CD4-positive, alpha-beta T cell (primary cell): ENCODE data around the gene SLC37A1. TPM values are rescaled to one million over a fixed set of nuclear protein-coding genes. Genes with fewer than 3 reads are reported as not detected.

Source experiments
- ATAC-seq: fragments of 200-7000 bp; cut with Tn5 transposase; one replicate; pipeline ENCODE4 v1.10.0; 2022; ENCODE audit warnings: mild to moderate bottlenecking; ENCODE audit not compliant: poor library complexity
- CTCF ChIA-PET: fragments of 350-600 bp; sonication (Branson Sonifier 250); formaldehyde crosslinking; loops from one replicate; lab custom pipeline; 2021; ENCODE audit warnings: antibody characterized with exemption, inconsistent platforms; lab: Charles Lee
- POLR2A ChIA-PET: fragments of 350-600 bp; sonication (Branson Sonifier 250); formaldehyde crosslinking; loops from one replicate; lab custom pipeline; 2021; ENCODE audit warnings: antibody characterized with exemption, inconsistent platforms; lab: Charles Lee
- DNase-seq, 14 experiments: peaks; one replicate each; pipeline ENCODE4 v3.0.0-alpha.2; 2013 to 2020; ENCODE audit warnings: mixed read lengths in 2 of 14
- H3K27ac ChIP-seq, 2 donors: one replicate each; pipeline versions ENCODE4 v1.5.1 to v1.7.0; 2013; ENCODE audit warnings: low read length in 2 of 2, low read depth in 1 of 2, mild to moderate bottlenecking in 1 of 2
- H3K27me3 ChIP-seq, 2 experiments: 1 replicate in 1 of 2; 2 replicates in 1 of 2; pipeline versions ENCODE4 v1.6.1 to v1.7.0; 2013; ENCODE audit warnings: low read length in 2 of 2, control low read depth in 1 of 2, mild to moderate bottlenecking in 1 of 2, moderate library complexity in 1 of 2; ENCODE audit not compliant: insufficient read depth in 2 of 2, control insufficient read depth in 1 of 2
- H3K36me3 ChIP-seq: one replicate; pipeline ENCODE4 v1.6.1; 2013; ENCODE audit warnings: low read length, control low read depth; ENCODE audit not compliant: insufficient read depth
- H3K4me1 ChIP-seq: one replicate; pipeline ENCODE4 v1.6.1; 2013; ENCODE audit warnings: low read length, control low read depth; ENCODE audit not compliant: insufficient read depth
- H3K4me3 ChIP-seq: one replicate; pipeline ENCODE4 v1.5.1; 2013; ENCODE audit warnings: mild to moderate bottlenecking, low read length, moderate library complexity
- H3K9me3 ChIP-seq, 2 experiments: 1 replicate in 1 of 2; 2 replicates in 1 of 2; pipeline versions ENCODE4 v1.6.1 to v1.7.0; 2013; ENCODE audit warnings: low read length in 2 of 2, mild to moderate bottlenecking in 2 of 2, control low read depth in 1 of 2, moderate library complexity in 1 of 2; ENCODE audit not compliant: control insufficient read depth in 1 of 2, insufficient read depth in 1 of 2
- H3K27ac Mint-ChIP-seq: one replicate; pipeline ENCODE4 v1.8.0; 2020; ENCODE audit warnings: mixed read lengths
- H3K27me3 Mint-ChIP-seq: one replicate; pipeline ENCODE4 v1.8.0; 2021; ENCODE audit warnings: mixed read lengths
- H3K36me3 Mint-ChIP-seq: one replicate; pipeline ENCODE4 v1.8.0; 2021; ENCODE audit warnings: low read depth, mixed read lengths
- H3K4me1 Mint-ChIP-seq: one replicate; pipeline ENCODE4 v1.8.0; 2021; ENCODE audit warnings: low read depth, mixed read lengths
- H3K4me3 Mint-ChIP-seq: one replicate; pipeline ENCODE4 v1.8.0; 2020; ENCODE audit warnings: mild to moderate bottlenecking, mixed read lengths
- H3K9me3 Mint-ChIP-seq: one replicate; pipeline ENCODE4 v1.8.0; 2020; ENCODE audit warnings: mixed read lengths
- intact Hi-C, 2 experiments: fragments of 100-400 bp; cut with DNase I in 1 of 2; cut with micrococcal nuclease in 1 of 2; formaldehyde crosslinking; loops; one replicate each; pipeline versions ENCODE4 v1.15.1 to v1.9.0; 2023 to 2025; cut with DNase I, micrococcal nuclease
- total RNA-seq, 174 experiments: library from RNA in 2 of 174; stranded (reverse) in 2 of 174; gene quantifications; one replicate each; pipeline ENCODE4 v1.2.3 and lab custom pipeline; 2021 to 2026
- TF ChIP-seq, protein P1 (sequence below): fragments of 200-600 bp; IDR thresholded peaks from one replicate; pipeline ENCODE4 v1.8.0; 2022; ENCODE audit warnings: antibody characterized with exemption, mild to moderate bottlenecking

Gene SLC37A1
- total RNA-seq, 2 experiments from 2014 or later, result 16.4 to 16.7 TPM

DNA sequence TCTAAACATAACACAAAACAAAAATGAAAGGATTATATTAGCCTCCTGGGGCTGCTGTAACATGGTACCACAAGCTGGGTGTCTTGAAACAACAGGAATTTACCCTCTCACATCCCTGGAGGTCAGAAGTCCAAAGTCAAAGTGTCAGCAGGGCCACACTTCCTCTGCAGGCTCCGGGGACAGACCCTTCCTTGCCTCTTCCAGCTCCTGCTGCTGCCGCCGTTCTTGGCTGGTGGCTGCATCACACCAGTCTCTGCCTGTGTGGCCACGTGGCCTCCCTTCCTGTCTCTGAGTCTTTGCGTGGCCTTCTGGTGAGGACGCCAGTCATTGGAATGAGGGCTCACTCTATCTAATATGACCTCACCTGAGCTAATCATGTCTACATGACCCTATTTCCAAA, 8.2 kb downstream of the SLC37A1 start:
- H3K36me3 Mint-ChIP-seq, result peaks cover 85% of the 10 kb centered on the region
- intact Hi-C loops, result no loop called here
- H3K27me3 Mint-ChIP-seq, result no peaks in the 10 kb centered on the region
- Histone ChIP-seq H3K27ac (no peak overlapping the region), H3K27me3 (no peaks in the 10 kb centered on the region), H3K36me3 (peaks cover 72% of the 10 kb centered on the region), H3K4me3 (no peak overlapping the region), H3K4me1 (peaks cover 19% of the 10 kb centered on the region), H3K9me3 (no peaks in the 10 kb centered on the region)
- CTCF ChIA-PET, result no interaction called here
- TF ChIP-seq, protein P1, sequence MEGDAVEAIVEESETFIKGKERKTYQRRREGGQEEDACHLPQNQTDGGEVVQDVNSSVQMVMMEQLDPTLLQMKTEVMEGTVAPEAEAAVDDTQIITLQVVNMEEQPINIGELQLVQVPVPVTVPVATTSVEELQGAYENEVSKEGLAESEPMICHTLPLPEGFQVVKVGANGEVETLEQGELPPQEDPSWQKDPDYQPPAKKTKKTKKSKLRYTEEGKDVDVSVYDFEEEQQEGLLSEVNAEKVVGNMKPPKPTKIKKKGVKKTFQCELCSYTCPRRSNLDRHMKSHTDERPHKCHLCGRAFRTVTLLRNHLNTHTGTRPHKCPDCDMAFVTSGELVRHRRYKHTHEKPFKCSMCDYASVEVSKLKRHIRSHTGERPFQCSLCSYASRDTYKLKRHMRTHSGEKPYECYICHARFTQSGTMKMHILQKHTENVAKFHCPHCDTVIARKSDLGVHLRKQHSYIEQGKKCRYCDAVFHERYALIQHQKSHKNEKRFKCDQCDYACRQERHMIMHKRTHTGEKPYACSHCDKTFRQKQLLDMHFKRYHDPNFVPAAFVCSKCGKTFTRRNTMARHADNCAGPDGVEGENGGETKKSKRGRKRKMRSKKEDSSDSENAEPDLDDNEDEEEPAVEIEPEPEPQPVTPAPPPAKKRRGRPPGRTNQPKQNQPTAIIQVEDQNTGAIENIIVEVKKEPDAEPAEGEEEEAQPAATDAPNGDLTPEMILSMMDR, result no peak
- H3K4me3 Mint-ChIP-seq, result no peak overlapping the region
- POLR2A ChIA-PET, result no interaction called here
- H3K9me3 Mint-ChIP-seq, result no peaks in the 10 kb centered on the region
- no peak overlapping the region for H3K27ac Mint-ChIP-seq
- no peak for ATAC-seq
- peaks cover 57% of the 10 kb centered on the region for H3K4me1 Mint-ChIP-seq
- DNase-seq, result no peak

DNA sequence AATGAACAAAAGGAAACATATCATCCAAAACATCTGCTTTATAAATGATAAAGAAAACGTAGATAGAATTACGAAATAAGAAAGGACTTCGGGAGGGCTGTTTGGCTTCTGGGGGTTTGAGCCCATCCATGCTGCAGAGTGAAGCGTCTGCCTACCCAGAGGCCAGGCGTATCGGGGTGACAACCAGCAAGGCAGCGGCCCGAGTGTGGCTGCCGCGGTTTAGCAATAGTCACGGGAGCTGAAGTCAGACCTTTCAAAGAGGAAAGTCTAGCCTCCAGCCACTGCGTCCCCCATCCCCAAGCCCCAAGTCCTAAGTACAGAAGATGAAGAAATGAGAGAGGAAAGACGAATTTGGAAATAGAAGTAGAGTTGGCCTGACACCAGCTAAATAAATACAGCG, 8.6 kb downstream of the SLC37A1 start:
- POLR2A ChIA-PET, result no interaction called here
- Histone ChIP-seq H3K4me1 (peaks cover 21% of the 10 kb centered on the region), H3K27me3 (no peaks in the 10 kb centered on the region), H3K36me3 (peaks cover 70% of the 10 kb centered on the region), H3K27ac (no peak overlapping the region), H3K9me3 (no peaks in the 10 kb centered on the region), H3K4me3 (no peak overlapping the region)
- H3K4me1 Mint-ChIP-seq, result peaks cover 57% of the 10 kb centered on the region
- TF ChIP-seq, protein P1, result no peak
- no peaks in the 10 kb centered on the region for H3K27me3 Mint-ChIP-seq
- no peak overlapping the region for H3K27ac Mint-ChIP-seq
- DNase-seq (no peak), ATAC-seq (no peak)
- no peaks in the 10 kb centered on the region for H3K9me3 Mint-ChIP-seq
- H3K36me3 Mint-ChIP-seq, result peaks cover 80% of the 10 kb centered on the region
- H3K4me3 Mint-ChIP-seq, result no peak overlapping the region
- CTCF ChIA-PET, result no interaction called here
- intact Hi-C loops, result no loop called here

DNA sequence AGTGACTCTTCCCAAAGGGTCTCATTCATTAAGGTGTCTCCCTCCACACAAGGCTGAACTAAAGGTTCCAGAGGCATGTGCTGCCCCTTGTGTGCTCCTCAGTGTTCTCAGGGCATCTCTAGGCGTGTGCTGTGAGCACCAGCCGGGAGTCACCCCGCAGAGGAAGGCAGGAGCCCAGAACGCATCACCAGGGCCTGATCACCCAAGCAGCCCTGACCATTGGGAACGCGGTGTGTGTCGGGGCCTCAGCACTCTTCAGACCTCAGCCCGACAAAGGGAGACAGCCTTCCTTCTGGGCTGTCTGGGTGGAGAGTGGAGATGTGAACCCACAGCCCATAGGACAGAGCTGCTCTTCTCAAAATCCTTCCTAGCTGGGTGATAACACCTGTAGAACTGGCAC, 9.1 kb downstream of the SLC37A1 start:
- CTCF ChIA-PET, result no interaction called here
- peaks cover 26% of the 10 kb centered on the region for H3K4me1 ChIP-seq

More for the DNA sequence above, 9.1 kb downstream of the SLC37A1 start:
- Mint-ChIP-seq H3K4me1 (peaks cover 59% of the 10 kb centered on the region), H3K27me3 (no peaks in the 10 kb centered on the region), H3K4me3 (no peak overlapping the region), H3K27ac (no peak overlapping the region), H3K36me3 (peaks cover 81% of the 10 kb centered on the region), H3K9me3 (no peaks in the 10 kb centered on the region)
- no peak overlapping the region for H3K4me3 ChIP-seq
- POLR2A ChIA-PET, result no interaction called here
- ATAC-seq (no peak), DNase-seq (no peak)
- H3K9me3 ChIP-seq, result no peaks in the 10 kb centered on the region
- H3K27ac ChIP-seq, result no peak overlapping the region
- intact Hi-C loops, result no loop called here
- H3K27me3 ChIP-seq, result no peaks in the 10 kb centered on the region
- peaks cover 65% of the 10 kb centered on the region for H3K36me3 ChIP-seq
- TF ChIP-seq, protein P1, result no peak
